ENCODE results near the gene SYDE1. TPM values are rescaled to one million over a fixed set of nuclear protein-coding genes. Genes with fewer than 3 reads are reported as not detected.

SYDE1 gene
- total RNA-seq, 1 experiment from 2014 or later, result 47.7 TPM

DNA sequence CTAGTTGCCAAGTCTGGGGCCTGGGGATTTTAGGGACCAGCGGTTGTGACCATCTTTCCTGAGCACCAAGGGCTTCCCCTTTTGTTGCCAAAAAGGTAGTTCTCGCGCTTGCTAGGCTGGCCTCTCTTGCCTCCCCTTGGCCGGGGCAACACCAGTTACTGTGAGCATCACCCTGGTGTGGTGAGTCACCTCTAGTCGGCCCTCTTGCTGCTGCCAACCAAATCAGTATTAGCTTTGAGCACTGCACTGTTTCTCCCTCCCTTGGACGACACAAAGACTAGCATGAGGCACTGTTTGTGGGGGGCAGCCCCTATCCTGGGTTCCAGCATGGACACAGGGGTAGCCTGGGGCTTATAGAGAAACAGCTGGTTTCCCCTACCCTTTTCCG is 6.9 kb downstream of the SYDE1 start:
- Histone ChIP-seq H3K27ac (ENCODE audit: low read length) (no peak overlapping the region), H3K27me3 (ENCODE audit: control insufficient read depth, insufficient read depth, low read length) (no peaks in the 10 kb centered on the region), H3K36me3 (ENCODE audit: control insufficient read depth, insufficient read depth, low read length) (no peaks in the 10 kb centered on the region), H3K4me3 (ENCODE audit: low read depth in 2 of 2, low read length in 2 of 2) (no peak overlapping the region), H3K4me1 (ENCODE audit: control insufficient read depth, insufficient read depth, low read length) (no peaks in the 10 kb centered on the region), H3K9me3 (ENCODE audit: control insufficient read depth, insufficient read depth, low read depth, low read length) (no peaks in the 10 kb centered on the region)
- no TSS peak for BruUV-seq (replicated peaks)
- CTCF ChIA-PET, result no interaction called here
- POLR2A ChIA-PET, result no interaction called here
- intact Hi-C loops (cut with micrococcal nuclease; ENCODE audit: unreplicated experiment), result no loop called here
- in situ Hi-C loops (cut with HindIII; ENCODE audit: low pct_unique_long_range_greater_than_20kb, low sequenced_read_pairs), result no loop called here
- no peak for TF ChIP-seq CTCF (IDR thresholded peaks at IDR 0.05)
- TF ChIP-seq SIN3A (IDR thresholded peaks at IDR 0.05; ENCODE audit: borderline replicate concordance, insufficient read depth, low read depth, low read length), result no peak
- TF ChIP-seq TCF7L2 (IDR thresholded peaks at IDR 0.05; ENCODE audit: low read depth, low read length), result no peak
- TF ChIP-seq POLR2AphosphoS5 (IDR thresholded peaks at IDR 0.05; ENCODE audit: low read depth, low read length), result no peak; the same call in 1 of the 2 replicates
- TF ChIP-seq, protein P1, sequence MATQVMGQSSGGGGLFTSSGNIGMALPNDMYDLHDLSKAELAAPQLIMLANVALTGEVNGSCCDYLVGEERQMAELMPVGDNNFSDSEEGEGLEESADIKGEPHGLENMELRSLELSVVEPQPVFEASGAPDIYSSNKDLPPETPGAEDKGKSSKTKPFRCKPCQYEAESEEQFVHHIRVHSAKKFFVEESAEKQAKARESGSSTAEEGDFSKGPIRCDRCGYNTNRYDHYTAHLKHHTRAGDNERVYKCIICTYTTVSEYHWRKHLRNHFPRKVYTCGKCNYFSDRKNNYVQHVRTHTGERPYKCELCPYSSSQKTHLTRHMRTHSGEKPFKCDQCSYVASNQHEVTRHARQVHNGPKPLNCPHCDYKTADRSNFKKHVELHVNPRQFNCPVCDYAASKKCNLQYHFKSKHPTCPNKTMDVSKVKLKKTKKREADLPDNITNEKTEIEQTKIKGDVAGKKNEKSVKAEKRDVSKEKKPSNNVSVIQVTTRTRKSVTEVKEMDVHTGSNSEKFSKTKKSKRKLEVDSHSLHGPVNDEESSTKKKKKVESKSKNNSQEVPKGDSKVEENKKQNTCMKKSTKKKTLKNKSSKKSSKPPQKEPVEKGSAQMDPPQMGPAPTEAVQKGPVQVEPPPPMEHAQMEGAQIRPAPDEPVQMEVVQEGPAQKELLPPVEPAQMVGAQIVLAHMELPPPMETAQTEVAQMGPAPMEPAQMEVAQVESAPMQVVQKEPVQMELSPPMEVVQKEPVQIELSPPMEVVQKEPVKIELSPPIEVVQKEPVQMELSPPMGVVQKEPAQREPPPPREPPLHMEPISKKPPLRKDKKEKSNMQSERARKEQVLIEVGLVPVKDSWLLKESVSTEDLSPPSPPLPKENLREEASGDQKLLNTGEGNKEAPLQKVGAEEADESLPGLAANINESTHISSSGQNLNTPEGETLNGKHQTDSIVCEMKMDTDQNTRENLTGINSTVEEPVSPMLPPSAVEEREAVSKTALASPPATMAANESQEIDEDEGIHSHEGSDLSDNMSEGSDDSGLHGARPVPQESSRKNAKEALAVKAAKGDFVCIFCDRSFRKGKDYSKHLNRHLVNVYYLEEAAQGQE (IDR thresholded peaks at IDR 0.05; ENCODE audit: insufficient read depth in 1 of 2, low read depth in 2 of 2, low read length in 1 of 2), result no peak
- DNase-seq (ENCODE audit: low read depth, low spot score), result no peak
- ATAC-seq, result peak; percentile 62

- Histone ChIP-seq H3K4me3 (ENCODE audit: low read depth in 2 of 2, low read length in 2 of 2) (no peak overlapping the region), H3K36me3 (ENCODE audit: control insufficient read depth, insufficient read depth, low read length) (no peaks in the 10 kb centered on the region), H3K9me3 (ENCODE audit: control insufficient read depth, insufficient read depth, low read depth, low read length) (no peaks in the 10 kb centered on the region), H3K4me1 (ENCODE audit: control insufficient read depth, insufficient read depth, low read length) (no peaks in the 10 kb centered on the region), H3K27ac (ENCODE audit: low read length) (no peak overlapping the region), H3K27me3 (ENCODE audit: control insufficient read depth, insufficient read depth, low read length) (no peaks in the 10 kb centered on the region)
- TF ChIP-seq, protein P1 (IDR thresholded peaks at IDR 0.05; ENCODE audit: insufficient read depth in 1 of 2, low read depth in 2 of 2, low read length in 1 of 2), result no peak
- TF ChIP-seq CTCF (IDR thresholded peaks at IDR 0.05) (no peak), SIN3A (IDR thresholded peaks at IDR 0.05; ENCODE audit: borderline replicate concordance, insufficient read depth, low read depth, low read length) (no peak), POLR2AphosphoS5 (IDR thresholded peaks at IDR 0.05; ENCODE audit: low read depth, low read length) (no peak), TCF7L2 (IDR thresholded peaks at IDR 0.05; ENCODE audit: low read depth, low read length) (no peak)
- ChIA-PET POLR2A (no interaction called here), CTCF (interaction anchor here (0.5 kb wide), 1 partner anchor 23 kb away, joined by 10 read pairs; no protein-coding TSS in a partner anchor)
- intact Hi-C loops (cut with micrococcal nuclease; ENCODE audit: unreplicated experiment) (no loop called here), in situ Hi-C loops (cut with HindIII; ENCODE audit: low pct_unique_long_range_greater_than_20kb, low sequenced_read_pairs) (no loop called here)
- DNase-seq (ENCODE audit: low read depth, low spot score), result no peak
- peak; percentile 43; the same call in 1 of the 2 replicates for ATAC-seq
- no TSS peak for BruUV-seq (replicated peaks)
These were observed 7.9 kb downstream of the SYDE1 start for GRCh38 chr19:15115080-15115479.
